ES-I3 (cell line): Measurements from ENCODE around the gene LCE2B.
"Not testable (repeated sequence)": the region's sequence is repeated elsewhere in the genome, so short reads cannot be mapped to it uniquely, and the experiment has no call there.

Experiments
- H3K36me3 ChIP-seq: 2 replicates; pipeline ENCODE4 v1.6.1; 2013; ENCODE audit warnings: mild to moderate bottlenecking, low read length, control low read depth, moderate library complexity; ENCODE audit not compliant: insufficient read depth
- H3K4me1 ChIP-seq: 2 replicates; pipeline ENCODE4 v1.6.1; 2013; ENCODE audit warnings: mild to moderate bottlenecking, control low read depth, low read length; ENCODE audit not compliant: insufficient read depth
- H3K9ac ChIP-seq: 2 replicates; pipeline ENCODE4 v1.6.1; 2013; ENCODE audit warnings: low read depth, mild to moderate bottlenecking, low read length, moderate library complexity
- H3K9me3 ChIP-seq: 2 replicates; pipeline ENCODE4 v1.6.1; 2013; ENCODE audit warnings: mild to moderate bottlenecking, low read length, moderate library complexity; ENCODE audit not compliant: control insufficient read depth, insufficient read depth

The LCE2B gene

GRCh38 chr1:152685823-152686222 lies at the start of gene LCE2B:
TSS of gene LCE2B (plus strand) at chr1:152686123. CDS start at chr1:152686844, 721 bp downstream.
- H3K36me3 ChIP-seq, H3K9ac ChIP-seq, H3K4me1 ChIP-seq, H3K9me3 ChIP-seq: not testable (repeated sequence)

GRCh38 chr1:152640351-152640750 lies 45.6 kb upstream of the LCE2B start:
- Histone ChIP-seq H3K36me3 (no peaks in the 10 kb centered on the region), H3K4me1 (no peaks in the 10 kb centered on the region), H3K9ac (no peak overlapping the region; the same call in 1 of the 2 replicates), H3K9me3 (no peaks in the 10 kb centered on the region)

- Histone ChIP-seq H3K9me3 (no peaks in the 10 kb centered on the region), H3K4me1 (no peaks in the 10 kb centered on the region), H3K9ac (no peak overlapping the region), H3K36me3 (no peaks in the 10 kb centered on the region)
Observed at GRCh38 chr1:152643945-152644344, 42.0 kb upstream of the LCE2B start.

- Histone ChIP-seq H3K4me1 (no peaks in the 10 kb centered on the region), H3K9me3 (no peaks in the 10 kb centered on the region)
Observed at GRCh38 chr1:152645146-152645545, 40.8 kb upstream of the LCE2B start.

GRCh38 chr1:152646656-152647055 lies 39.3 kb upstream of the LCE2B start:
- Histone ChIP-seq H3K4me1 (no peaks in the 10 kb centered on the region), H3K9ac (no peak overlapping the region), H3K36me3 (no peaks in the 10 kb centered on the region), H3K9me3 (no peaks in the 10 kb centered on the region)

More at GRCh38 chr1:152645146-152645545, 40.8 kb upstream of the LCE2B start:
- H3K9ac ChIP-seq, result no peak overlapping the region
- H3K36me3 ChIP-seq, result no peaks in the 10 kb centered on the region

GRCh38 chr1:152654110-152654509 lies 31.8 kb upstream of the LCE2B start:
- H3K9ac ChIP-seq, result no peak overlapping the region
- H3K4me1 ChIP-seq, result no peaks in the 10 kb centered on the region
- no peaks in the 10 kb centered on the region for H3K9me3 ChIP-seq
- no peaks in the 10 kb centered on the region for H3K36me3 ChIP-seq

GRCh38 chr1:152656459-152656858 lies 29.5 kb upstream of the LCE2B start:
- Histone ChIP-seq H3K36me3 (no peaks in the 10 kb centered on the region), H3K9me3 (no peaks in the 10 kb centered on the region), H3K4me1 (no peaks in the 10 kb centered on the region), H3K9ac (no peak overlapping the region)

- H3K4me1 ChIP-seq, result no peaks in the 10 kb centered on the region
- no peak overlapping the region for H3K9ac ChIP-seq
- no peaks in the 10 kb centered on the region for H3K9me3 ChIP-seq
- H3K36me3 ChIP-seq, result no peaks in the 10 kb centered on the region
Observed at GRCh38 chr1:152657677-152658076, 28.2 kb upstream of the LCE2B start.

- no peaks in the 10 kb centered on the region for H3K4me1 ChIP-seq
- no peaks in the 10 kb centered on the region for H3K36me3 ChIP-seq
- no peaks in the 10 kb centered on the region for H3K9me3 ChIP-seq
- no peak overlapping the region for H3K9ac ChIP-seq
Observed at GRCh38 chr1:152658649-152659048, 27.3 kb upstream of the LCE2B start.

- no peaks in the 10 kb centered on the region for H3K36me3 ChIP-seq
- no peaks in the 10 kb centered on the region for H3K4me1 ChIP-seq
- H3K9me3 ChIP-seq, result no peaks in the 10 kb centered on the region
- no peak within 1 kb of the TSS for H3K9ac ChIP-seq
Observed at GRCh38 chr1:152663098-152663497, 22.8 kb upstream of the LCE2B start, which contains the start of gene LCE2D. TSS of gene LCE2D (plus strand) at chr1:152663380. CDS start at chr1:152664106, 726 bp downstream.

- H3K4me1 ChIP-seq, H3K9me3 ChIP-seq, H3K9ac ChIP-seq, H3K36me3 ChIP-seq: not testable (repeated sequence)
Observed at GRCh38 chr1:152666171-152666570, 19.8 kb upstream of the LCE2B start.

GRCh38 chr1:152667648-152668047 lies 18.3 kb upstream of the LCE2B start:
- Histone ChIP-seq H3K9me3 (no peaks in the 10 kb centered on the region), H3K4me1 (no peaks in the 10 kb centered on the region), H3K36me3 (no peaks in the 10 kb centered on the region), H3K9ac (no peak overlapping the region)

GRCh38 chr1:152673016-152673415 lies 12.9 kb upstream of the LCE2B start:
- Histone ChIP-seq H3K9me3 (no peaks in the 10 kb centered on the region), H3K9ac (no peak overlapping the region), H3K4me1 (no peaks in the 10 kb centered on the region), H3K36me3 (no peaks in the 10 kb centered on the region)

- H3K36me3 ChIP-seq, H3K9me3 ChIP-seq, H3K4me1 ChIP-seq, H3K9ac ChIP-seq: not testable (repeated sequence)
Observed at GRCh38 chr1:152674983-152675382, 10.9 kb upstream of the LCE2B start, which contains the start of gene LCE2C. TSS of gene LCE2C (plus strand) at chr1:152675279. CDS start at chr1:152676016, 737 bp downstream.

- H3K9ac ChIP-seq, result no peak overlapping the region
- H3K4me1 ChIP-seq, result no peaks in the 10 kb centered on the region
- no peaks in the 10 kb centered on the region for H3K9me3 ChIP-seq
- no peaks in the 10 kb centered on the region for H3K36me3 ChIP-seq
Observed at GRCh38 chr1:152679459-152679858, 6.5 kb upstream of the LCE2B start.

- H3K36me3 ChIP-seq, result no peaks in the 10 kb centered on the region
- H3K9ac ChIP-seq, result no peak overlapping the region
- no peaks in the 10 kb centered on the region for H3K9me3 ChIP-seq
- no peaks in the 10 kb centered on the region for H3K4me1 ChIP-seq
Observed at GRCh38 chr1:152681616-152682015, 4.3 kb upstream of the LCE2B start.
